K562 (cell line): ENCODE data around the gene KIFC3. TPM values are rescaled to one million over a fixed set of nuclear protein-coding genes. Genes with fewer than 3 reads are reported as not detected.

Experiments
- ATAC-seq: fragments of 200-7000 bp; cut with Tn5 transposase; 3 replicates; pipeline ENCODE4 v1.9.1; 2020; ENCODE audit warnings: moderate library complexity
- BruUV-seq: library from RNA; stranded (reverse); fragments of 400-500 nt; replicated peaks from 2 replicates; lab custom pipeline; 2021; lab: Mats Ljungman, UMichigan
- CTCF ChIA-PET: fragments of 300-600 bp; formaldehyde crosslinking; extraction: SDS; loops from one replicate; lab custom pipeline; 2021; ENCODE audit warnings: low intra/inter-chr PET ratio; lab: Yijun Ruan, JAX
- POLR2A ChIA-PET: fragments of 300-600, 350-650 bp; sonication (Branson Sonifier 250); formaldehyde crosslinking; extraction: SDS; loops from one replicate; lab custom pipeline; 2021; ENCODE audit warnings: antibody characterized with exemption, inconsistent platforms; lab: Yijun Ruan, JAX
- DNase-seq, 4 experiments: peaks; one replicate each; pipeline versions ENCODE4 v3.0.0 to v3.0.0-alpha.2; 2011 to 2018; ENCODE audit warnings: low spot score in 3 of 4, mixed read lengths in 3 of 4; ENCODE audit errors: extremely low read depth in 1 of 4
- FAIRE-seq: peaks from 2 replicates; lab custom pipeline; 2011; peaks lifted over from hg19 to GRCh38; lab: Jason Lieb, UNC
- H2AFZ ChIP-seq: 2 replicates; pipeline ENCODE4 v1.6.0; 2011; ENCODE audit warnings: low read depth, low read length, control low read depth, inconsistent platforms
- H3K27ac ChIP-seq: fragments of 200-600 bp; 3 replicates; pipeline ENCODE4 v1.8.0; 2011; ENCODE audit warnings: low read depth, mild to moderate bottlenecking, control low read depth, inconsistent platforms, low read length, moderate library complexity, mixed read lengths; ENCODE audit errors: extremely low read depth
- H3K27me3 ChIP-seq, 2 experiments: fragments of 300-600 bp in 1 of 2; 2 replicates in 1 of 2; 3 replicates in 1 of 2; pipeline versions ENCODE4 v1.6.0 to v1.8.0; 2011; ENCODE audit warnings: inconsistent platforms in 2 of 2, low read length in 2 of 2, mild to moderate bottlenecking in 1 of 2, mixed read lengths in 1 of 2, moderate library complexity in 1 of 2; ENCODE audit not compliant: control insufficient read depth in 2 of 2, insufficient read depth in 2 of 2
- H3K36me3 ChIP-seq: fragments of 300-600 bp; 3 replicates; pipeline ENCODE4 v1.8.0; 2011; ENCODE audit warnings: mild to moderate bottlenecking, low read length, inconsistent platforms; ENCODE audit not compliant: control insufficient read depth, insufficient read depth
- H3K4me1 ChIP-seq, 2 experiments: fragments of 200-600 bp in 1 of 2; replicated peaks in 1 of 2; 2 replicates in 1 of 2; 3 replicates in 1 of 2; pipeline versions ENCODE4 v1.5.1 to v1.8.0; 2011; ENCODE audit warnings: inconsistent platforms in 2 of 2, low read length in 2 of 2, mild to moderate bottlenecking in 1 of 2, mixed read lengths in 1 of 2, moderate library complexity in 1 of 2; ENCODE audit not compliant: control insufficient read depth in 2 of 2, insufficient read depth in 2 of 2
- H3K4me2 ChIP-seq: 2 replicates; pipeline ENCODE4 v1.6.1; 2011; ENCODE audit warnings: low read length, control low read depth, inconsistent platforms, mixed read lengths; ENCODE audit not compliant: insufficient read depth
- H3K4me3 ChIP-seq: fragments of 200-600 bp; sonication (generic), shearing (Covaris generic); 2 replicates; pipeline ENCODE4 v1.5.1; 2016; ENCODE audit warnings: control low read depth, inconsistent platforms
- H3K79me2 ChIP-seq: fragments of 200-600 bp; 3 replicates; pipeline ENCODE4 v1.8.0; 2011; ENCODE audit warnings: low read length, inconsistent platforms; ENCODE audit not compliant: control insufficient read depth, insufficient read depth
- H3K9ac ChIP-seq, 2 experiments: 2 replicates each; pipeline versions ENCODE4 v1.6.0 to v1.6.1; 2011; ENCODE audit warnings: low read depth in 2 of 2, low read length in 2 of 2, control low read depth in 1 of 2, inconsistent platforms in 1 of 2, mild to moderate bottlenecking in 1 of 2, mixed read lengths in 1 of 2; ENCODE audit not compliant: insufficient read depth in 1 of 2
- H3K9me1 ChIP-seq: one replicate; pipeline ENCODE4 v1.6.0; 2011; ENCODE audit warnings: inconsistent platforms, mild to moderate bottlenecking, low read length, moderate library complexity; ENCODE audit not compliant: control insufficient read depth, insufficient read depth
- H3K9me3 ChIP-seq: replicated peaks from 2 replicates; pipeline ENCODE4 v1.5.1; 2011; ENCODE audit warnings: low read depth, low read length, inconsistent platforms; ENCODE audit not compliant: control insufficient read depth, insufficient read depth
- H4K20me1 ChIP-seq: replicated peaks from 2 replicates; pipeline ENCODE4 v1.6.1; 2011; ENCODE audit warnings: low read length, inconsistent platforms, mixed read lengths; ENCODE audit not compliant: control insufficient read depth, insufficient read depth
- BHLHE40 ChIP-seq: IDR thresholded peaks from 2 replicates; pipeline ENCODE4 v1.6.1; 2011; ENCODE audit warnings: low read length, improper control_type of control experiment
- FOXK1 ChIP-seq: sonication (generic); formaldehyde crosslinking; IDR thresholded peaks from 2 replicates; pipeline ENCODE4 v1.8.0; 2022; ENCODE audit warnings: missing genetic modification reagents, mild to moderate bottlenecking, borderline replicate concordance
- GABPB1 ChIP-seq: sonication (generic); formaldehyde crosslinking; IDR thresholded peaks from 2 replicates; pipeline ENCODE4 v1.8.0; 2022; ENCODE audit warnings: mild to moderate bottlenecking, missing genetic modification reagents
- HNRNPH1 ChIP-seq: fragments of 200-400 bp; formaldehyde crosslinking; optimal IDR thresholded peaks from 2 replicates; pipeline ENCODE3; 2017; ENCODE audit warnings: low read depth, mild to moderate bottlenecking, low read length, moderate library complexity
- MEIS2 ChIP-seq: fragments of 450-650 bp; IDR thresholded peaks from 2 replicates; pipeline ENCODE4 v1.6.1; 2014; ENCODE audit warnings: mild to moderate bottlenecking; ENCODE audit not compliant: partially characterized antibody
- PHTF2 ChIP-seq: fragments of 250-450 bp; sonication (Bioruptor Pico); IDR thresholded peaks from 2 replicates; pipeline ENCODE4 v1.5.0; 2021; ENCODE audit warnings: mild to moderate bottlenecking
- RAD21 ChIP-seq, 2 experiments: fragments of 250-450 bp in 1 of 2; fragments of 450-650 bp in 1 of 2; sonication (Bioruptor Pico) in 1 of 2; formaldehyde crosslinking in 1 of 2; IDR thresholded peaks in 1 of 2; conservative IDR thresholded peaks in 1 of 2; 2 replicates each; pipeline versions ENCODE4 v1.4.0 to v1.8.0; 2020 to 2022; ENCODE audit warnings: mild to moderate bottlenecking in 2 of 2, moderate library complexity in 1 of 2
- SIRT6 ChIP-seq: IDR thresholded peaks from one replicate; pipeline ENCODE4 v1.6.1; 2012; ENCODE audit warnings: low read depth, mild to moderate bottlenecking, control low read depth, inconsistent platforms, low read length, moderate library complexity
- SMAD1 ChIP-seq: fragments of 150-350 bp; IDR thresholded peaks from 2 replicates; pipeline ENCODE4 v1.6.1; 2014; ENCODE audit warnings: low read length, low read depth; ENCODE audit not compliant: partially characterized antibody
- SMAD2 ChIP-seq: fragments of 150-350 bp; IDR thresholded peaks from 2 replicates; pipeline ENCODE4 v1.6.1; 2014; ENCODE audit warnings: low read depth, mild to moderate bottlenecking, low read length
- XRCC3 ChIP-seq: fragments of 450-650 bp; IDR thresholded peaks from 2 replicates; pipeline ENCODE4 v1.6.1; 2017; ENCODE audit warnings: mild to moderate bottlenecking, moderate library complexity
- ZFP36 ChIP-seq: fragments of 150-350 bp; IDR thresholded peaks from 2 replicates; pipeline ENCODE4 v1.6.1; 2018; ENCODE audit warnings: low read length, low read depth; ENCODE audit not compliant: partially characterized antibody
- ZNF76 ChIP-seq: fragments of 250-450 bp; sonication (Bioruptor Pico); IDR thresholded peaks from 2 replicates; pipeline ENCODE4 v1.4.0; 2020; ENCODE audit warnings: mild to moderate bottlenecking, moderate library complexity, borderline replicate concordance
- WGBS: fragments of 100-300 bp; shearing (Covaris generic); methylation state at CpG from one replicate; pipeline ENCODE4 v1.1.6; 2016; ENCODE audit warnings: low coverage, mixed read lengths; ENCODE audit not compliant: insufficient coverage; ENCODE audit errors: missing lambda C conversion rate; 5-methylcytosine and 5-hydroxymethylcytosine counted together
- in situ Hi-C: fragments of 300-500 bp; cut with MboI; formaldehyde crosslinking; loops from 4 replicates; pipeline ENCODE4 v1.15.0; 2018; ENCODE audit warnings: inconsistent platforms, mixed read lengths
- intact Hi-C: fragments of 100-400 bp; cut with micrococcal nuclease; formaldehyde crosslinking; loops from 2 replicates; pipeline ENCODE4 v1.14.2; 2022
- polyA plus RNA-seq, 8 experiments: library from polyadenylated mRNA; depleted of rRNA in 4 of 8; stranded (reverse) in 5 of 8; unstranded in 3 of 8; fragments of >200 nt; fragmentation: Nextera tagmentation in 2 of 8; fragmentation: Illumina TruSeq in 1 of 8; extraction: Ambion mirVana in 2 of 8; extraction: Trizol in 1 of 8; gene quantifications; 2 replicates each; pipeline versions ENCODE4 v1.2.1 to v1.2.3, GENCODE V29; 2011 to 2014; ENCODE audit warnings: inconsistent platforms in 1 of 8, missing spikeins in 1 of 8
- total RNA-seq, 7 experiments: library from RNA; depleted of rRNA in 6 of 7; stranded (reverse); fragments of >200 nt in 6 of 7; fragmentation: Illumina TruSeq in 2 of 7; extraction: Trizol in 2 of 7; gene quantifications; 2 replicates each; pipeline versions ENCODE4 v1.2.1 to v1.2.3, GENCODE V29; 2011 to 2021; ENCODE audit warnings: low replicate concordance in 1 of 7
- TF ChIP-seq, protein P1 (sequence below): fragments of 200-800 bp; sonication (Bioruptor generic); IDR thresholded peaks from 2 replicates; pipeline ENCODE4 v1.6.1; 2017; ENCODE audit warnings: missing genetic modification characterization, missing compliant biosample characterization
- TF ChIP-seq, protein P2 (sequence below): fragments of 150-350 bp; conservative IDR thresholded peaks from 2 replicates; pipeline ENCODE4 v1.6.1; 2014; ENCODE audit warnings: low read length
- TF ChIP-seq, protein P3 (sequence below): fragments of 450-650 bp; IDR thresholded peaks from 2 replicates; pipeline ENCODE4 v1.6.1; 2017; ENCODE audit warnings: mild to moderate bottlenecking, moderate library complexity

The KIFC3 gene
- total and polyA plus RNA-seq, 9 of the 15 experiments (the other 6 are each of a cell fraction or from before 2014, with no cell fraction given): 0.23 to 105 (median 26.2) TPM

DNA sequence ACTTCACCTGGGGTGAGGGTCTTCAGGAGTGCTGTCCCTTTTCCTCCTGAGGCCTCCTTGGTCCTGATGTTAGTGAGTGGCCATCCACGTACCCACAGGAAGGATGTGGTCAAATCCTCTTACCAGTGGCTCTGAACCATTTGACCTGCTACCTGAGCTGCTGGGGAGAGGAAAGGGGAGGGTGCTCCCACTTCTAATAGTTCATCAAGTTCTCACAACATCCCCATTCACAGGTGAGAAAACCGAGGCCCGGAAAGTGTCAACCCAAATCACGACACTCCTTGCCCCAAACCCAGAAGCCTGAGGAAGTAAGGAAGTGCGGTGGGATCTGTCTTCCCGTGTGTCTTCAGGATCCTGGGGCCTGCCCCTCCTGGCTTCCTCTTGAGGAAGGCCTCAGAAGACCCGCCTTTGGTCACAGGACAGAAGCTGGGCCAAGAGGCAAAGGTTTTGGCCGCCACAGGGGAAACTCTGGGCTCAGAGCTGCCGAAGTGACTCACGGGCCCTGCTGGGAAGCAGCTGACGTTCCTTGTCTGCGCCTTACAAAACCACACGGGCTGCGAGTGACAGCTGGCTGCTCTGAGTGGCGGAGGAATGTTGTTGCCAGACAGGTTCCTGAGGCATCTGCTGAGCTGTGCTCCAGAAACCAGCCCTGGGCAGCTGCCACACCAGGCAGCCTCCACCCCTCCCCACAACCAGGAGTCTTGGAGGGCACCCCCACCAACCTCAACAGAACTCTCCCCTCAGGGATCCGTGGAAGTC, 13.9 kb upstream of the KIFC3 start:
- POLR2A ChIA-PET: interaction anchor here (0.8 kb wide), 1 partner anchor 81 kb away, joined by 3 read pairs; the partner anchor contains the start of gene KATNB1
- TF ChIP-seq FOXK1 (no peak), BHLHE40 (peak; percentile 68), ZFP36 (no peak), XRCC3 (no peak), MEIS2 (peak; percentile 45), HNRNPH1 (no peak), RAD21 (CRISPR knock-in tag; conservative IDR thresholded peaks at IDR 0.05 in 1 of 2, IDR thresholded peaks at IDR 0.05 in 1 of 2) (no peak), SMAD2 (no peak), PHTF2 (CRISPR knock-in tag) (no peak), ZNF76 (no peak), SIRT6 (no peak), GABPB1 (CRISPR knock-in tag) (peak; percentile 45; the same call in 1 of the 2 replicates), SMAD1 (no peak)
- TF ChIP-seq, protein P1, sequence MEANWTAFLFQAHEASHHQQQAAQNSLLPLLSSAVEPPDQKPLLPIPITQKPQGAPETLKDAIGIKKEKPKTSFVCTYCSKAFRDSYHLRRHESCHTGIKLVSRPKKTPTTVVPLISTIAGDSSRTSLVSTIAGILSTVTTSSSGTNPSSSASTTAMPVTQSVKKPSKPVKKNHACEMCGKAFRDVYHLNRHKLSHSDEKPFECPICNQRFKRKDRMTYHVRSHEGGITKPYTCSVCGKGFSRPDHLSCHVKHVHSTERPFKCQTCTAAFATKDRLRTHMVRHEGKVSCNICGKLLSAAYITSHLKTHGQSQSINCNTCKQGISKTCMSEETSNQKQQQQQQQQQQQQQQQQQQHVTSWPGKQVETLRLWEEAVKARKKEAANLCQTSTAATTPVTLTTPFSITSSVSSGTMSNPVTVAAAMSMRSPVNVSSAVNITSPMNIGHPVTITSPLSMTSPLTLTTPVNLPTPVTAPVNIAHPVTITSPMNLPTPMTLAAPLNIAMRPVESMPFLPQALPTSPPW (CRISPR knock-in tag): no peak
- TF ChIP-seq, protein P2, sequence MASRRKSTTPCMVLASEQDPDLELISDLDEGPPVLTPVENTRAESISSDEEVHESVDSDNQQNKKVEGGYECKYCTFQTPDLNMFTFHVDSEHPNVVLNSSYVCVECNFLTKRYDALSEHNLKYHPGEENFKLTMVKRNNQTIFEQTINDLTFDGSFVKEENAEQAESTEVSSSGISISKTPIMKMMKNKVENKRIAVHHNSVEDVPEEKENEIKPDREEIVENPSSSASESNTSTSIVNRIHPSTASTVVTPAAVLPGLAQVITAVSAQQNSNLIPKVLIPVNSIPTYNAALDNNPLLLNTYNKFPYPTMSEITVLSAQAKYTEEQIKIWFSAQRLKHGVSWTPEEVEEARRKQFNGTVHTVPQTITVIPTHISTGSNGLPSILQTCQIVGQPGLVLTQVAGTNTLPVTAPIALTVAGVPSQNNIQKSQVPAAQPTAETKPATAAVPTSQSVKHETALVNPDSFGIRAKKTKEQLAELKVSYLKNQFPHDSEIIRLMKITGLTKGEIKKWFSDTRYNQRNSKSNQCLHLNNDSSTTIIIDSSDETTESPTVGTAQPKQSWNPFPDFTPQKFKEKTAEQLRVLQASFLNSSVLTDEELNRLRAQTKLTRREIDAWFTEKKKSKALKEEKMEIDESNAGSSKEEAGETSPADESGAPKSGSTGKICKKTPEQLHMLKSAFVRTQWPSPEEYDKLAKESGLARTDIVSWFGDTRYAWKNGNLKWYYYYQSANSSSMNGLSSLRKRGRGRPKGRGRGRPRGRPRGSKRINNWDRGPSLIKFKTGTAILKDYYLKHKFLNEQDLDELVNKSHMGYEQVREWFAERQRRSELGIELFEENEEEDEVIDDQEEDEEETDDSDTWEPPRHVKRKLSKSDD: no peak
- TF ChIP-seq, protein P3, sequence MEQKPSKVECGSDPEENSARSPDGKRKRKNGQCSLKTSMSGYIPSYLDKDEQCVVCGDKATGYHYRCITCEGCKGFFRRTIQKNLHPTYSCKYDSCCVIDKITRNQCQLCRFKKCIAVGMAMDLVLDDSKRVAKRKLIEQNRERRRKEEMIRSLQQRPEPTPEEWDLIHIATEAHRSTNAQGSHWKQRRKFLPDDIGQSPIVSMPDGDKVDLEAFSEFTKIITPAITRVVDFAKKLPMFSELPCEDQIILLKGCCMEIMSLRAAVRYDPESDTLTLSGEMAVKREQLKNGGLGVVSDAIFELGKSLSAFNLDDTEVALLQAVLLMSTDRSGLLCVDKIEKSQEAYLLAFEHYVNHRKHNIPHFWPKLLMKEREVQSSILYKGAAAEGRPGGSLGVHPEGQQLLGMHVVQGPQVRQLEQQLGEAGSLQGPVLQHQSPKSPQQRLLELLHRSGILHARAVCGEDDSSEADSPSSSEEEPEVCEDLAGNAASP: no peak

More for the DNA sequence above, 13.9 kb upstream of the KIFC3 start:
- no peaks in the 10 kb centered on the region for H3K36me3 ChIP-seq
- no peaks in the 10 kb centered on the region for H3K9me3 ChIP-seq
- H3K9me1 ChIP-seq: no peaks in the 10 kb centered on the region
- H3K4me2 ChIP-seq: no peak overlapping the region; the same call in 1 of the 2 replicates
- H3K4me3 ChIP-seq: no peak overlapping the region
- DNase-seq: peak; percentile 29 to 65 (median 43)
- H3K4me1 ChIP-seq: peaks cover 10 to 16% of the 10 kb centered on the region in 2 experiments; a peak in 4 of 5 replicates
- no peak overlapping the region for H3K27ac ChIP-seq
- H3K27me3 ChIP-seq: no peaks in the 10 kb centered on the region
- peak; percentile 72 for ATAC-seq
- 31% methylated on average over 13 of the region's 16 CpGs for WGBS
- H3K79me2 ChIP-seq: no peaks in the 10 kb centered on the region
- intact Hi-C loops (no loop called here), in situ Hi-C loops (no loop called here)
- CTCF ChIA-PET: no interaction called here
- no TSS peak for BruUV-seq
- H3K9ac ChIP-seq: peak overlapping the region; percentile 47 to 78; a peak in 3 of 4 replicates
- H2AFZ ChIP-seq: peak overlapping the region; percentile 83
- H4K20me1 ChIP-seq: no peaks in the 10 kb centered on the region
- peak; percentile 72 for FAIRE-seq
